Astrocyte (in vitro differentiated cells and primary cell): ENCODE measurements around the gene STRA8.

ENCODE experiments used
- EZH2 ChIP-seq: IDR thresholded peaks from 2 replicates; pipeline ENCODE4 v1.6.1; 2012; ENCODE audit warnings: mild to moderate bottlenecking, low read length, inconsistent platforms; ENCODE audit not compliant: insufficient read depth
- TF ChIP-seq, protein P1 (sequence below): IDR thresholded peaks from 2 replicates; pipeline ENCODE4 v1.5.1; 2011; ENCODE audit warnings: low read depth, mild to moderate bottlenecking, inconsistent platforms, low read length, moderate library complexity; ENCODE audit not compliant: insufficient read depth

DNA sequence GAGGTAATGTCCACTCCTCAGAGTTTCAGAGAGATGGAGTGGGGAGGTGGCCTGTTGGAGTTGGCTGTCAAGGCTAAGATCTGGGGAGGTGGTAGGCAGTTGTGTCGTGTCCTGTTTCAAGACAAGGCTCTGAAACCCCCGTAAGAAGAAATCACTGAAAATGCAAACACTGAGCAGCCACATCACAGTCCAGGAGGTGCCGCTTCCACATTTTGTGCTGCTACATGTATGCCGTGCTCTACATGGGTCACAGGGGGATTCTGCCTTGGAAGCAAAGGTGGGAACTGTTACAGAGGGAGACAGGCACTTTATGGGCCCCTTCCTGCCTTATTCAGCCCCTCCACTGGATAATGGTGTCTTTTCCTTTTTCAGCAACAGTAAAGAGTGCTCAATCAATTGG, 34.2 kb upstream of the STRA8 start:
- TF ChIP-seq, protein P1, sequence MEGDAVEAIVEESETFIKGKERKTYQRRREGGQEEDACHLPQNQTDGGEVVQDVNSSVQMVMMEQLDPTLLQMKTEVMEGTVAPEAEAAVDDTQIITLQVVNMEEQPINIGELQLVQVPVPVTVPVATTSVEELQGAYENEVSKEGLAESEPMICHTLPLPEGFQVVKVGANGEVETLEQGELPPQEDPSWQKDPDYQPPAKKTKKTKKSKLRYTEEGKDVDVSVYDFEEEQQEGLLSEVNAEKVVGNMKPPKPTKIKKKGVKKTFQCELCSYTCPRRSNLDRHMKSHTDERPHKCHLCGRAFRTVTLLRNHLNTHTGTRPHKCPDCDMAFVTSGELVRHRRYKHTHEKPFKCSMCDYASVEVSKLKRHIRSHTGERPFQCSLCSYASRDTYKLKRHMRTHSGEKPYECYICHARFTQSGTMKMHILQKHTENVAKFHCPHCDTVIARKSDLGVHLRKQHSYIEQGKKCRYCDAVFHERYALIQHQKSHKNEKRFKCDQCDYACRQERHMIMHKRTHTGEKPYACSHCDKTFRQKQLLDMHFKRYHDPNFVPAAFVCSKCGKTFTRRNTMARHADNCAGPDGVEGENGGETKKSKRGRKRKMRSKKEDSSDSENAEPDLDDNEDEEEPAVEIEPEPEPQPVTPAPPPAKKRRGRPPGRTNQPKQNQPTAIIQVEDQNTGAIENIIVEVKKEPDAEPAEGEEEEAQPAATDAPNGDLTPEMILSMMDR = no peak
- TF ChIP-seq EZH2 = no peak
